Measurements from ENCODE around the gene ZNF324. TPM values are rescaled to one million over a fixed set of nuclear protein-coding genes. Genes with fewer than 3 reads are reported as not detected.
A peak's percentile ranks its signal among the peaks of the same experiment; 100 is the strongest.

The ZNF324 gene
- polyA plus RNA-seq, 1 of the 3 experiments (the other 2 are of a cell fraction): 5.6 TPM

- 92% methylated on average over 14 of the region's 14 CpGs for WGBS (ENCODE audit: low lambda C conversion rate)
- H3K9me2 ChIP-seq: no peaks in the 10 kb centered on the region
- CTCF ChIA-PET: no interaction called here
Measured at GRCh38 chr19:58492265-58492664, 25.4 kb downstream of the ZNF324 start.

GRCh38 chr19:58497634-58498170, 30.8 kb downstream of the ZNF324 start:
- Histone ChIP-seq H3K36me3 (replicated peaks in 1 of 2; ENCODE audit: control insufficient read depth in 1 of 2, insufficient read depth in 2 of 2, low read length in 1 of 2) (no peaks in the 10 kb centered on the region), H3K27ac (ENCODE audit: low read depth in 2 of 2, low read length in 1 of 2) (no peak overlapping the region), H3K9ac (no peak overlapping the region), H2AFZ (ENCODE audit: low read depth) (no peak overlapping the region), H3K9me2 (no peaks in the 10 kb centered on the region), H3K4me3 (ENCODE audit: low read depth in 2 of 2, low read length in 1 of 2) (peak overlapping the region; percentile 58 to 77; a peak in 3 of 4 replicates), H3K4me1 (ENCODE audit: control insufficient read depth in 1 of 2, insufficient read depth in 2 of 2, low read depth in 1 of 2, low read length in 1 of 2) (peaks cover 0 to 24% of the 10 kb centered on the region in 2 experiments; a peak in 1 of 4 replicates), H3K79me2 (ENCODE audit: insufficient read depth) (no peaks in the 10 kb centered on the region; the same call in 1 of the 2 replicates), H3F3A (replicated peaks; ENCODE audit: insufficient read depth) (peaks cover 3% of the 10 kb centered on the region), H3K4me2 (peak overlapping the region; percentile 84; the same call in 1 of the 2 replicates), H3K27me3 (ENCODE audit: insufficient read depth) (no peaks in the 10 kb centered on the region), H4K20me1 (ENCODE audit: insufficient read depth) (no peaks in the 10 kb centered on the region), H3K9me3 (no peaks in the 10 kb centered on the region)
- ChIA-PET CTCF (no interaction called here), POLR2A (no interaction called here)
- 79% methylated on average over 8 of the region's 8 CpGs for WGBS (ENCODE audit: low lambda C conversion rate)
- TF ChIP-seq FOSL2 (IDR thresholded peaks at IDR 0.05; ENCODE audit: borderline replicate concordance, low read depth) (no peak), EZH2phosphoT487 (IDR thresholded peaks at IDR 0.05; ENCODE audit: borderline replicate concordance, low read depth) (no peak), FOXM1 (IDR thresholded peaks at IDR 0.05; ENCODE audit: low read depth) (no peak), RAD21 (IDR thresholded peaks at IDR 0.05; ENCODE audit: low read length) (no peak), SMC3 (IDR thresholded peaks at IDR 0.05; ENCODE audit: low read depth, low read length) (no peak), USF1 (IDR thresholded peaks at IDR 0.05; ENCODE audit: borderline replicate concordance, low read depth) (no peak), GABPA (IDR thresholded peaks at IDR 0.05; ENCODE audit: low read depth) (no peak), FOXJ3 (CRISPR knock-in tag; IDR thresholded peaks at IDR 0.05) (no peak), POLR2AphosphoS5 (IDR thresholded peaks at IDR 0.05; ENCODE audit: low read depth, low read length) (no peak), TEAD4 (IDR thresholded peaks at IDR 0.05; ENCODE audit: borderline replicate concordance, insufficient read depth) (no peak), RXRA (IDR thresholded peaks at IDR 0.05; ENCODE audit: borderline replicate concordance, low read depth) (no peak)
- TF ChIP-seq, protein P1, sequence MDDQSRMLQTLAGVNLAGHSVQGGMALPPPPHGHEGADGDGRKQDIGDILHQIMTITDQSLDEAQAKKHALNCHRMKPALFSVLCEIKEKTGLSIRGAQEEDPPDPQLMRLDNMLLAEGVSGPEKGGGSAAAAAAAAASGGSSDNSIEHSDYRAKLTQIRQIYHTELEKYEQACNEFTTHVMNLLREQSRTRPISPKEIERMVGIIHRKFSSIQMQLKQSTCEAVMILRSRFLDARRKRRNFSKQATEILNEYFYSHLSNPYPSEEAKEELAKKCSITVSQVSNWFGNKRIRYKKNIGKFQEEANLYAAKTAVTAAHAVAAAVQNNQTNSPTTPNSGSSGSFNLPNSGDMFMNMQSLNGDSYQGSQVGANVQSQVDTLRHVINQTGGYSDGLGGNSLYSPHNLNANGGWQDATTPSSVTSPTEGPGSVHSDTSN (IDR thresholded peaks at IDR 0.05): no peak
- TF ChIP-seq, protein P2, sequence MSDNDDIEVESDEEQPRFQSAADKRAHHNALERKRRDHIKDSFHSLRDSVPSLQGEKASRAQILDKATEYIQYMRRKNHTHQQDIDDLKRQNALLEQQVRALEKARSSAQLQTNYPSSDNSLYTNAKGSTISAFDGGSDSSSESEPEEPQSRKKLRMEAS (IDR thresholded peaks at IDR 0.05; ENCODE audit: low read depth): no peak
- DNase-seq: no peak

More at GRCh38 chr19:58492265-58492664, 25.4 kb downstream of the ZNF324 start:
- no peak overlapping the region for H3K27ac ChIP-seq (ENCODE audit: low read depth in 2 of 2, low read length in 1 of 2)
- H3K4me3 ChIP-seq (ENCODE audit: low read depth in 2 of 2, low read length in 1 of 2): no peak overlapping the region
- TF ChIP-seq TAF1 (IDR thresholded peaks at IDR 0.05; ENCODE audit: borderline replicate concordance, low read depth, low read length): no peak
- no peak for TF ChIP-seq YY1 (IDR thresholded peaks at IDR 0.05; ENCODE audit: low read depth)
- no peak for TF ChIP-seq RCOR1 (IDR thresholded peaks at IDR 0.05; ENCODE audit: low read length)
- TF ChIP-seq, protein P1 (IDR thresholded peaks at IDR 0.05): no peak
- TF ChIP-seq ZBTB33 (IDR thresholded peaks at IDR 0.05; ENCODE audit: borderline replicate concordance, low read depth): no peak
- no peak for TF ChIP-seq POLR2AphosphoS5 (IDR thresholded peaks at IDR 0.05; ENCODE audit: low read depth, low read length)
- no peak for TF ChIP-seq RAD21 (IDR thresholded peaks at IDR 0.05; ENCODE audit: low read length)
- TF ChIP-seq RXRA (IDR thresholded peaks at IDR 0.05; ENCODE audit: borderline replicate concordance, low read depth): no peak
- TF ChIP-seq FOXM1 (IDR thresholded peaks at IDR 0.05; ENCODE audit: low read depth): no peak
- no peak for TF ChIP-seq RFX5 (IDR thresholded peaks at IDR 0.05; ENCODE audit: low read length)
- DNase-seq: no peak
- H2AFZ ChIP-seq (ENCODE audit: low read depth): no peak overlapping the region
- H3K4me1 ChIP-seq (ENCODE audit: control insufficient read depth in 1 of 2, insufficient read depth in 2 of 2, low read depth in 1 of 2, low read length in 1 of 2): no peaks in the 10 kb centered on the region; a peak in 1 of 4 replicates
- no peaks in the 10 kb centered on the region for H3K36me3 ChIP-seq (replicated peaks in 1 of 2; ENCODE audit: control insufficient read depth in 1 of 2, insufficient read depth in 2 of 2, low read length in 1 of 2)
- POLR2A ChIA-PET: no interaction called here
- no peak overlapping the region for H3K4me2 ChIP-seq
- no peaks in the 10 kb centered on the region for H3K79me2 ChIP-seq (ENCODE audit: insufficient read depth)
- no peaks in the 10 kb centered on the region for H3F3A ChIP-seq (replicated peaks; ENCODE audit: insufficient read depth)
- H3K9ac ChIP-seq: no peak overlapping the region
- no peaks in the 10 kb centered on the region for H3K9me3 ChIP-seq
- no peaks in the 10 kb centered on the region for H3K27me3 ChIP-seq (ENCODE audit: insufficient read depth)
- H4K20me1 ChIP-seq (ENCODE audit: insufficient read depth): no peaks in the 10 kb centered on the region
